HG02588 (cell line): Measurements from ENCODE around the gene TRMT10C.
"Not testable (repeated sequence)": the region's sequence is repeated elsewhere in the genome, so short reads cannot be mapped to it uniquely, and the experiment has no call there.

ENCODE experiments used
- ATAC-seq: cut with Tn5 transposase; IDR thresholded peaks from one replicate; pipeline ENCODE4 v1.9.1; 2021; ENCODE audit warnings: mild to moderate bottlenecking, moderate library complexity; ENCODE audit not compliant: unreplicated experiment

The TRMT10C gene

GRCh38 chr3:101548527-101549105, 13.1 kb upstream of the TRMT10C start:
- no peak for ATAC-seq

GRCh38 chr3:101549473-101549872, 12.2 kb upstream of the TRMT10C start:
- no peak for ATAC-seq

GRCh38 chr3:101551359-101552081, 10.1 kb upstream of the TRMT10C start:
- not testable (repeated sequence) for ATAC-seq

- ATAC-seq, result not testable (repeated sequence)
Measured at GRCh38 chr3:101553381-101553780, 8.3 kb upstream of the TRMT10C start.

GRCh38 chr3:101556064-101556463, 5.6 kb upstream of the TRMT10C start:
- no peak for ATAC-seq

- ATAC-seq, result no peak
Measured at GRCh38 chr3:101567528-101568317, 6.1 kb downstream of the TRMT10C start.

- no peak for ATAC-seq
Measured at GRCh38 chr3:101571028-101571895, 9.6 kb downstream of the TRMT10C start.

GRCh38 chr3:101573449-101574387, 12.1 kb downstream of the TRMT10C start, which contains the start of gene PCNP:
TSS of gene PCNP (plus strand) at chr3:101574180. CDS start at chr3:101574216, 36 bp downstream.
- peak; percentile 85 for ATAC-seq

- ATAC-seq, result peak; percentile 43
Measured at GRCh38 chr3:101574388-101575112, 12.9 kb downstream of the TRMT10C start.

- ATAC-seq, result no peak
Measured at GRCh38 chr3:101577286-101577685, 15.6 kb downstream of the TRMT10C start.

- ATAC-seq, result no peak
Measured at GRCh38 chr3:101588616-101589015, 26.9 kb downstream of the TRMT10C start.

GRCh38 chr3:101591071-101591470, 29.4 kb downstream of the TRMT10C start:
- ATAC-seq, result no peak

GRCh38 chr3:101602731-101603130, 41.1 kb downstream of the TRMT10C start:
- ATAC-seq, result no peak

- ATAC-seq, result no peak
Measured at GRCh38 chr3:101603184-101603583, 41.5 kb downstream of the TRMT10C start.

GRCh38 chr3:101605398-101605797, 43.7 kb downstream of the TRMT10C start:
- ATAC-seq, result not testable (repeated sequence)

GRCh38 chr3:101611023-101611422, 49.4 kb downstream of the TRMT10C start:
- no peak for ATAC-seq

- ATAC-seq, result not testable (repeated sequence)
Measured at GRCh38 chr3:101613014-101613413, 51.3 kb downstream of the TRMT10C start.

- ATAC-seq, result no peak
Measured at GRCh38 chr3:101615525-101615924, 53.9 kb downstream of the TRMT10C start.
